Measurements from ENCODE around the gene PAPSS2.
A peak's percentile ranks its signal among the peaks of the same experiment; 100 is the strongest.
"Not testable (repeated sequence)": the region's sequence is repeated elsewhere in the genome, so short reads cannot be mapped to it uniquely, and the experiment has no call there.

The PAPSS2 gene

GRCh38 chr10:87659571-87660483, at the start of gene PAPSS2:
TSS of gene PAPSS2 (plus strand) at chr10:87659878. CDS start at chr10:87659982, 104 bp downstream.
- peak; percentile 72 for DNase-seq (ENCODE audit: low spot score)

GRCh38 chr10:87611341-87611740, 48.3 kb upstream of the PAPSS2 start:
- not testable (repeated sequence) for DNase-seq (ENCODE audit: low spot score)

GRCh38 chr10:87612115-87612514, 47.6 kb upstream of the PAPSS2 start:
- DNase-seq (ENCODE audit: low spot score): no peak

DNA sequence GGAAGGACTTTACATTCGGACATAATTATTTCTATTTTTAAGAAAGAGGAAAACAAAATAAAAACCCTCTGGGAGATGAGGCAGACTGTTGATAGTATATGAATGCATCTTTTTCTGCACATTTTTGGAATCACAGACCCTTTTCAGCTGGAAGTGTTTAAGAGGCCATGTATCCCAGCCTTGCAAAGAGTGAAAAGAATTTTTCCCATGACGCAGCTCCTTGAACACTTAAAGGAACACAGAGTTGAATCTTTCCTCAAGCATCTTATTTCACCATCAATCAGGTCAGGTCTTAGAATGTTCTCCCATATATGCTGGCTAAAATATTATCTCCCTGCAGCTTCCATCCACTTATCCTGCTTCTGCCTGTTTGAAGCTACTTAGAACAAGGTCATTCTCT, 45.9 kb upstream of the PAPSS2 start:
- DNase-seq (ENCODE audit: low spot score): no peak

- DNase-seq (ENCODE audit: low spot score): no peak
These were observed 43.8 kb upstream of the PAPSS2 start for GRCh38 chr10:87615856-87616255.

- DNase-seq (ENCODE audit: low spot score): no peak
These were observed 42.2 kb upstream of the PAPSS2 start for GRCh38 chr10:87617503-87617902.

- DNase-seq (ENCODE audit: low spot score): no peak
These were observed 40.9 kb upstream of the PAPSS2 start for GRCh38 chr10:87618566-87619423.

- DNase-seq (ENCODE audit: low spot score): no peak
These were observed 40.0 kb upstream of the PAPSS2 start for GRCh38 chr10:87619705-87620104.

- DNase-seq (ENCODE audit: low spot score): not testable (repeated sequence)
These were observed 38.2 kb upstream of the PAPSS2 start for GRCh38 chr10:87621440-87621839.

DNA sequence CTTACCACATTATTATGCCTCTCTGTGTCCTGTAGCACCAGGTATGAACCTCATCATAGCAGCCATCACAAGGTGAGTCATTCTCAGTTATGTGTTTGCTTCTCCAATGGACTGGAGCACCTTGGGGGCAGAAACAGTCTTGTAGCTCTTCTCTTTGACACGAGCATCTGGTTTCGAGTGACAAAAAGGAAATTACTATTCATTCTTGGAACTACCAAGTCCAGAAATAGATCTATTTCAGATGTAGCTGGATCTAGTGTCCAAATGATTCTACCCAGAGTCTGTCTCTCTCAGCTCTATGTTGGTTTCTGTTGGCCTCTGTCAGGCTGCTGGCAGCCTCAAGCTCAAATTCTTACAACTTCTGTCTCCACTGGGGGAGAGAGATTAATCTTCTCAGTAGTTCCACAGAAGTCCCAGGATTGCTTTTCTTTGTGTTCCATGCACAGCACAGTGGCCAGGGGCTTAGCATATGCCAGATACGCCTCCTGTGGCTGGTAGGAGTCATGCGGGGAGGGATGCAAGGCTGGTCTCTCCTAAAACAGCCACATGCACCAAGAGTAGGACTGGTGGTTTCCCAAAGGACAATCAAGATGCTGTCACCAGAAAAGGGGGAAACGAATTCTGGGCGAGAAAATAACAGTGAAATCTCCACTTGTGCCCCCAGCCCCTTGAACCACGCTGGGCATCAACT, 37.2 kb upstream of the PAPSS2 start:
- peak; percentile 63 for DNase-seq (ENCODE audit: low spot score)

DNA sequence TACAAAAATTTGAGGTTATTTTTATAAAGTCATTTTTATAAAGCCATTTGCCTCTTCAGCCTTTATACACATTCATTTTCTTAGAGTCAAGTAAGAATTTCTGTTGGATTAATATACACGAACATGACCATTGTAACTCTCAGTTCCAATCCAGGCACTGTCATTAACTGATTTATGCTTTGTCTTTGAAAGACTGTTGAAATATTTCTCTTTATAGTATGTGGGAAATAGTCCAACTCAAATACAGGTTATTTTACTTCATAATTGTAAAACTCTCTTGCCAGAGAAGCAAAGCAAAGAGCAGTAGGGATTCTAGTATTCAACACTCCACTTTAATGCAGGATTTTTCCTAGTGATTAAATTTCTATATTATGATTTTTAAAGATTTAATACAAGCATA, 36.5 kb upstream of the PAPSS2 start:
- DNase-seq (ENCODE audit: low spot score): no peak

- no peak for DNase-seq (ENCODE audit: low spot score)
These were observed 34.0 kb upstream of the PAPSS2 start for GRCh38 chr10:87625661-87626060.

DNA sequence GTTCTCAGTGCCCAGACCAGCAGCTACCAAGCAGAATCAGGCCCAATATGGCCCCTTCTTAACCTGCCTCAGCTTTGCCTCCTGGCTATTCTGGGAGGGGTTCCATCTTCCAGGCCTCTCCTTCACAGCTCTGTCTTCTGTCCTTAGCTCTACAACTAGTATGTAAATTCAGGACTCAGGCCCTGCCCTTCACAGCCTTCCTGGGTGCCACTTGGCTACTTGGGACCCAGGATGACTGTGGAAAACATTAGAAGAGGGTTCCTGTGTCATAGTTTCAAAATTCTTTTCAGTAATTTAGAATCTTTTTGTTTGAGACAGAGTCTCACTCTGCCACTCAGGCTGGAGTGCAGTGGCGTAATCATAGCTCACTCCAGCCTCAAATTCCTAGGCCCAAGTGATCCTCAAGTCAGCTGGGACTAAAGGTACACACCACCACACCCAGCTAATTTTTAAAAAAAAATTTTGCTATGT, 33.2 kb upstream of the PAPSS2 start:
- DNase-seq (ENCODE audit: low spot score): no peak

- no peak for DNase-seq (ENCODE audit: low spot score)
These were observed 29.5 kb upstream of the PAPSS2 start for GRCh38 chr10:87630171-87630570.

DNA sequence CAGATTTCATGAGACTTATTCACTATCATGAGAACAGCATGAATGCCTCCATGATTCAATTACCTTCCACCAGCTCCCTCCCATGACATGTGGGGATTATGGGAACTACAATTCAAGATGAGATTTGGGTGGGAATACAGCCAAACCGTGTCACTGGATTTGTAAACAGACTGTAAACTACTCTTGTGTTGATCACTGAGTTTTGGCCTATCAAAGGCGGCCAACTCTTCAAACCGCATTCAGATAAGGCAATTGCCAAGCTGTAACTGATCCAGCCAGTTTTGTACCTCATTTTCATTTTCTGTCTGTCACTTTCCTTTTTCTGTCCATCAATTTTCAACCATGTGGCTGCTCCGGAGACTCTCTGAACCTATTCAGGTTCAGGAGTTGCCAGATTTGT, 27.2 kb upstream of the PAPSS2 start:
- DNase-seq (ENCODE audit: low spot score): peak; percentile 21

- peak; percentile 49 for DNase-seq (ENCODE audit: low spot score)
These were observed 25.4 kb upstream of the PAPSS2 start for GRCh38 chr10:87634311-87634710.

DNA sequence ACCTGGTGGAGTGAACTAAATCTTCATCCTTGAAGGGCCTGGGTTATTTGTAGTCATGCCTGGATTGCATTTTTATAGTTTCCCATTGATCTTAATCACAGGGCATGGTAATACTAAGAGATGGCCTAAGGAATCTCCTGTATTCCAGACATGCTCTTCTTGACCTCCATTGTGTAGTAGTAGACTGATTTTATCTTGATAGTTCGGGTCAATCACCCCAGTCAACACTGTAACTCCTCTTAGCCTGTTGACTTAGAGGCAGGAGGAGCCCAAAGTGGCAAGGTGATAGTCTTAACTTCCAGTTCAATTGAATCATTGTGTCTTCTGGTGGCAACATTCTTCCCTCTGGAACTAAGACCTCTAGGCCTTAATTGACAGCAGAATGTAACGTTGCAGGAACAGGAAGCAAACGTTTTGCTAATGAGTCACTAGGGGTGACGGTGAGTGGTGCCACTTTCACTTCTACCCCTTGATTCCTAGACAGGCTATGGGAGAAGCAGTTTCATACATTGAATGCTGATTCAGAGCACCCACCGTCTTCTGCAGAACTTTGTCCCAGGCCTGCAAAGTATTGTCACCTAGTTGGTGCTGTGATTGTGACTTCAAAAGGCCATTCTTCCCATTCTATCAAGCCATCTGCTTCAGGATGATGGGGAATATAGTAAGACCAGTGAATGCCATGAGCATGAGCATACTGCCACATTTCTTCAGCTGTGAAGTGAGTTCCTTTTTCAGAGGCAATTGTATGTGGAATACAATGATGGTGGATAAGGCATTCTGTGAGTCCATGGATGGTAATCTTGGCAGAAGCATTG, 24.0 kb upstream of the PAPSS2 start:
- peak; percentile 96 for DNase-seq (ENCODE audit: low spot score)

DNA sequence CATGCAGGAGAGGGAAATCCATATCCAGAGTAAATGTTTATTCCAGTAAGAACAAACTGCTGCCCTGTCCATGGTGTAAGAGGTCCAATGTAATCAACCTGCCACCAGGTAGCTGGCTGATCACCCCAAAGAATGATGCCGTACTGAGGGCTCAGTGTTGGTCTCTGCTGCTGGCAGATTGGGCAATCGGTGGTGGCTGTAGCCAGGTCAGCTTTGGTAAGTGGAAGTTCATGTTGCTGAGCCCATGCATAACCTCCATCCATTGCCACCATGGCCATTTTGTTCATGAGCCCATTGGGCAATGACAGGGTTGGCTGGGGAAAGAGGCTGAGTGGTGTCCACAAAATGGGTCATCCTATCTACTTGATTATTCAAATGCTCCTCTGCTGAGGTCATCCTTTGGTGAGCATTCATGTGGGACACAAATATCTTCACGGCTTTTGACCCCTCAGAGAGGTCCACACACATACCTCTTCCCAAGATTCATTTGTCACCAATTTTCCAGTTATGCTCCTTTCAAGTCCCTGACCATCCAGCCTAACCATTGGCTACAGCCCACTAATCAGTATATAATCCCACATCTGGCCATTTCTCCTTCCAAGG, 23.3 kb upstream of the PAPSS2 start:
- peak; percentile 91 for DNase-seq (ENCODE audit: low spot score)

DNA sequence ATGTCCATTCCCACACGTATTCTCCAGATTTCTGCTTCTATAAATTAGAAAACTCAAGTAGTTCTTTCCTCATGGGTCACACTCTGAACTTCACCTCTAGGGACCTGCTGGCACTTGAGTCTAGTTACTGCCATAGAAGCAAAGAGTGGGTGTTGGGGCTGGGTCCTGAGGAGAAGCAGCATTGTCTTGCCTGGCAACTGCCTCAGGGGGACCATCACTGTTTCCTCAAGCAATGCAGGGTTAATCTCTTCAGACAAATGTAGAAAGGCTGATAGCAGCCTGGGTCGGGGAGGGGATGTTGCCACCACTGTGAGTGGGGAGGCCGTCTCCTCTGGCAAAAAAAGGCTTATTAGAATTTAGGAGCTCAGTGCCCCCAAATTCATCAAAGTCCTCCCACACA, 20.2 kb upstream of the PAPSS2 start:
- no peak for DNase-seq (ENCODE audit: low spot score)

- no peak for DNase-seq (ENCODE audit: low spot score)
These were observed 19.6 kb upstream of the PAPSS2 start for GRCh38 chr10:87640043-87640442.

DNA sequence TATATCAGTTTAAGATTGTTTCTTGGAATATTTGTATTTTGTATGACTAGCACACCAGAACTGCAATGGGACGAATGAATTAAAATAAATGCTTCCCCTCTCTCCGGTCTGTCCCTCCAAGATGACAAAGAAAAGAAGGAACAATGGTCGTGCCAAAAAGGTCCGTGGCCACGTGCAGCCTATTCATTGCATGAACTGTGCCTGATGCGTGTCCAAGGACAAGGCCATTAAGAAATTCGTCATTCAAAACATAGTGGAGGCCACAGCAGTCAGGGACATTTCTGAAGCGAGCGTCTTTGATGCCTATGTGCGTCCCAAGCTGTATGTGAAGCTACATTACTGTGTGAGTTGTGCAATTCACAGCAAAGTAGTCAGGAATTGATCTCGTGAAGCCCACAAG, 17.2 kb upstream of the PAPSS2 start:
- DNase-seq (ENCODE audit: low spot score): no peak

Data from kidney tubule cell (primary cell).